ENCODE results near the gene GJC3. TPM values are rescaled to one million over a fixed set of nuclear protein-coding genes. Genes with fewer than 3 reads are reported as not detected.
A peak's percentile ranks its signal among the peaks of the same experiment; 100 is the strongest.
"Not testable (repeated sequence)": the region's sequence is repeated elsewhere in the genome, so short reads cannot be mapped to it uniquely, and the experiment has no call there.

The GJC3 gene
- total RNA-seq: 0.30 TPM
- long read RNA-seq, partial matches to known transcripts: 0 of 1 reads
- long read RNA-seq, other reads (novel, unspliced or antisense): 0 of 1 reads

- ATAC-seq (peak; percentile 89), DNase-seq (ENCODE audit: missing footprints) (peak; percentile 73)
- intact Hi-C loops (cut with DNase I): loop anchor here (2.0 kb wide), 2 partner anchors 20 to 62 kb away; no protein-coding TSS in a partner anchor
These were observed at the start of gene GJC3 for GRCh38 chr7:99928994-99929729. GJC3 (minus strand) TSS chr7:99929620; CDS start chr7:99929620, 0 bp downstream.

- DNase-seq (ENCODE audit: missing footprints): no peak
- intact Hi-C loops (cut with DNase I): no loop called here
- no peak for ATAC-seq
These were observed 47.2 kb upstream of the GJC3 start for GRCh38 chr7:99976626-99977025.

- ATAC-seq: peak; percentile 93
- peak; percentile 78 for DNase-seq (ENCODE audit: missing footprints)
- intact Hi-C loops (cut with DNase I): no loop called here
These were observed 46.5 kb upstream of the GJC3 start, which contains the start of gene AZGP1 for GRCh38 chr7:99975782-99976521. AZGP1 (minus strand) TSS chr7:99976031; CDS start chr7:99976020, 11 bp downstream.

GRCh38 chr7:99974681-99975080 lies 45.3 kb upstream of the GJC3 start:
- ATAC-seq (no peak), DNase-seq (ENCODE audit: missing footprints) (no peak)
- intact Hi-C loops (cut with DNase I): no loop called here

- intact Hi-C loops (cut with DNase I); ATAC-seq; DNase-seq (ENCODE audit: missing footprints): not testable (repeated sequence)
These were observed 44.4 kb upstream of the GJC3 start for GRCh38 chr7:99973817-99974216.

- ATAC-seq (no peak), DNase-seq (ENCODE audit: missing footprints) (no peak)
- intact Hi-C loops (cut with DNase I): no loop called here
These were observed 41.8 kb upstream of the GJC3 start for GRCh38 chr7:99971242-99971641.

GRCh38 chr7:99969813-99970212 lies 40.4 kb upstream of the GJC3 start:
- DNase-seq (ENCODE audit: missing footprints); intact Hi-C loops (cut with DNase I): not testable (repeated sequence)
- ATAC-seq: peak; percentile 78

GRCh38 chr7:99969298-99969697 lies 39.9 kb upstream of the GJC3 start:
- no peak for ATAC-seq
- DNase-seq (ENCODE audit: missing footprints): no peak
- intact Hi-C loops (cut with DNase I): no loop called here

GRCh38 chr7:99958564-99959227 lies 29.3 kb upstream of the GJC3 start:
- ATAC-seq: no peak
- no peak for DNase-seq (ENCODE audit: missing footprints)
- intact Hi-C loops (cut with DNase I): no loop called here

GRCh38 chr7:99955247-99955646 lies 25.8 kb upstream of the GJC3 start:
- no peak for ATAC-seq
- intact Hi-C loops (cut with DNase I): no loop called here

GRCh38 chr7:99954643-99955042 lies 25.2 kb upstream of the GJC3 start:
- ATAC-seq; intact Hi-C loops (cut with DNase I); DNase-seq (ENCODE audit: missing footprints): not testable (repeated sequence)

More at GRCh38 chr7:99955247-99955646, 25.8 kb upstream of the GJC3 start:
- DNase-seq (ENCODE audit: missing footprints): no peak

GRCh38 chr7:99953649-99954048 lies 24.2 kb upstream of the GJC3 start:
- no peak for ATAC-seq
- intact Hi-C loops (cut with DNase I): no loop called here
- DNase-seq (ENCODE audit: missing footprints): no peak

GRCh38 chr7:99952649-99953048 lies 23.2 kb upstream of the GJC3 start:
- ATAC-seq; intact Hi-C loops (cut with DNase I): not testable (repeated sequence)

GRCh38 chr7:99950819-99951218 lies 21.4 kb upstream of the GJC3 start:
- intact Hi-C loops (cut with DNase I); ATAC-seq; DNase-seq (ENCODE audit: missing footprints): not testable (repeated sequence)

More at GRCh38 chr7:99952649-99953048, 23.2 kb upstream of the GJC3 start:
- not testable (repeated sequence) for DNase-seq (ENCODE audit: missing footprints)

- ATAC-seq: no peak
- intact Hi-C loops (cut with DNase I): loop anchor here (2.0 kb wide), 1 partner anchor 21 kb away; the partner anchor contains the start of gene GJC3
- DNase-seq (ENCODE audit: missing footprints): no peak
These were observed 20.3 kb upstream of the GJC3 start for GRCh38 chr7:99949645-99950228.

GRCh38 chr7:99947608-99948007 lies 18.2 kb upstream of the GJC3 start:
- no peak for ATAC-seq
- no peak for DNase-seq (ENCODE audit: missing footprints)
- intact Hi-C loops (cut with DNase I): loop anchor here (2.0 kb wide), 1 partner anchor 19 kb away; the partner anchor contains the start of gene GJC3

- intact Hi-C loops (cut with DNase I): no loop called here
- no peak for DNase-seq (ENCODE audit: missing footprints)
- no peak for ATAC-seq
These were observed 15.2 kb upstream of the GJC3 start for GRCh38 chr7:99944497-99945070.
